Lung (tissue), 12 donors: Measurements from ENCODE around the gene TENM4. TPM values are rescaled to one million over a fixed set of nuclear protein-coding genes. Genes with fewer than 3 reads are reported as not detected.
A peak's percentile ranks its signal among the peaks of the same experiment; 100 is the strongest.

Experiments
- ATAC-seq: fragments of 200-7000 bp; cut with Tn5 transposase; one replicate; pipeline ENCODE4 v1.9.1; 2020; ENCODE audit warnings: moderate number of reproducible peaks; ENCODE audit not compliant: insufficient read depth, low FRiP score
- DNase-seq, 3 donors: peaks; one replicate each; pipeline ENCODE4 v3.0.0-alpha.2; 2013 to 2017
- H3K27ac ChIP-seq, 2 donors: one replicate each; pipeline ENCODE4 v1.5.1; 2013; ENCODE audit warnings: mild to moderate bottlenecking in 2 of 2, moderate library complexity in 2 of 2, control low read depth in 1 of 2, inconsistent platforms in 1 of 2, low read depth in 1 of 2, low read length in 1 of 2
- H3K27me3 ChIP-seq, 3 donors: one replicate each; pipeline ENCODE4 v1.5.1; 2013; ENCODE audit warnings: low read length in 2 of 3; ENCODE audit not compliant: control insufficient read depth in 3 of 3, insufficient read depth in 3 of 3
- H3K36me3 ChIP-seq, 4 donors: one replicate each; pipeline ENCODE4 v1.5.1; 2013; ENCODE audit warnings: low read length in 4 of 4, mild to moderate bottlenecking in 1 of 4, moderate library complexity in 1 of 4; ENCODE audit not compliant: control insufficient read depth in 4 of 4, insufficient read depth in 4 of 4
- H3K4me1 ChIP-seq, 5 donors: one replicate each; pipeline ENCODE4 v1.5.1; 2013; ENCODE audit warnings: low read length in 5 of 5, mild to moderate bottlenecking in 2 of 5, moderate library complexity in 1 of 5; ENCODE audit not compliant: control insufficient read depth in 5 of 5, insufficient read depth in 5 of 5
- H3K4me3 ChIP-seq: one replicate; pipeline ENCODE4 v1.5.1; 2013; ENCODE audit warnings: mild to moderate bottlenecking, control low read depth, moderate library complexity
- H3K9ac ChIP-seq, 2 donors: one replicate each; pipeline ENCODE4 v1.5.1; 2013; ENCODE audit warnings: low read length in 2 of 2, control low read depth in 1 of 2; ENCODE audit not compliant: insufficient read depth in 1 of 2
- H3K9me3 ChIP-seq, 4 donors: one replicate each; pipeline ENCODE4 v1.5.1; 2013; ENCODE audit warnings: low read length in 3 of 4, mild to moderate bottlenecking in 1 of 4, moderate library complexity in 1 of 4; ENCODE audit not compliant: control insufficient read depth in 4 of 4, insufficient read depth in 3 of 4
- WGBS, 2 donors: extraction: QIAGEN DNeasy Blood & Tissue Kit; methylation state at CpG; one replicate each; pipeline ENCODE4 v1.1.7; 2013; 5-methylcytosine and 5-hydroxymethylcytosine counted together
- polyA plus RNA-seq, 2 donors: library from polyadenylated mRNA; stranded (reverse); fragments of 200-250 nt; gene quantifications; one replicate each; pipeline ENCODE4 v1.2.1, GENCODE V29; 2013
- total RNA-seq, 2 donors: library from RNA; depleted of rRNA in 1 of 2; stranded (reverse); fragments of >200 nt in 1 of 2; gene quantifications; one replicate each; pipeline ENCODE4 v1.2.1, GENCODE V29; 2014 to 2021
- TF ChIP-seq, protein P1 (sequence below): IDR thresholded peaks from 2 replicates; pipeline ENCODE4 v1.5.1; 2012; ENCODE audit warnings: mild to moderate bottlenecking; ENCODE audit errors: control extremely low read depth, extremely low read depth
- donor health status: control.
- donor health status: control.
- donor health status: Bipolar disorder and iron deficiency.
- donor health status: healthy.
- donor health status: DM: yes; HTN: yes; CAD: no.

The TENM4 gene
- total and polyA plus RNA-seq, 4 donors: 0.28 to 16.4 (median 3.2) TPM

DNA sequence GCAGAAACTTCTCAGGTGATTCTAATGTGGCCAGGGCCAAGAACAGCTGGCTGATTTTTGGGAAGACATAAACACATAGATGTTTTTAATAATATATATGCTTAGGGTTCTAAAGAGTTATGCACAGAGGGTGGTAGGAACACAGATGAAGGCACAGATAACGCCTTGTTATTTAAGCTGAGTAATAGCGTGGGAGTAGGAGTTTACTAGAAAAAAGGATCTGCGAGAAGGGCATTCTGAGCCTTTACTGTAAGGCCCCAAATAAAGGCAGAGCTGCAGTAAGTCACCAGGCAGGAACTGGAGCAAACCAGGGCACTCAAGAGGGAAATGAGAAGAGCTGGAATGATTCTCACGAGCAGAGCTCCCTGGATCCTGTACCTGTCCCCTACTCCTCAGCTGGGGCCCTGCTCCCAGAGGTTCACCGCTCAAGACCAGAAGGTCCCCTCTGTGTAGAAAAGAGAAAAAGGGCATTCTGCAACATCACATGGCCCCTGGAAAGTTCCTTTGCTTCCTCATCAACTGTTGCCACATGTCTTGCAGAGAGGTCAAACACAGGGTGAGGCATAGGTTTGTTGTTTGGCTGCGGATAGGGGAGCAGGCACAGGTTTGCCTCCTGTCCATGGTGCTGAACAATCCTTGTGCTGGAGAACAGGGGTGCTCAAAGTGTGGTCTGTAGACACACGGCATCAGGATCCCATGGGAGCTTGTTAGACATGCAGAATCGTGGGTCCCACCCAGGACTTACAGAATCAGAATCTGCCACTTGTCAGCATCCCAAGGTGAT lies 125.7 kb downstream of the TENM4 start:
- Histone ChIP-seq H3K36me3 (no peaks in the 10 kb centered on the region), H3K9me3 (peaks cover 0 to 2% (median 0%) of the 10 kb centered on the region in 4 donors), H3K27ac (no peak overlapping the region), H3K4me3 (no peak overlapping the region), H3K9ac (no peak overlapping the region), H3K27me3 (no peaks in the 10 kb centered on the region), H3K4me1 (peaks cover 0 to 3% (median 0%) of the 10 kb centered on the region in 5 donors)
- 66 to 67% methylated on average over 8 of the region's 8 CpGs for WGBS, 2 donors
- TF ChIP-seq, protein P1, sequence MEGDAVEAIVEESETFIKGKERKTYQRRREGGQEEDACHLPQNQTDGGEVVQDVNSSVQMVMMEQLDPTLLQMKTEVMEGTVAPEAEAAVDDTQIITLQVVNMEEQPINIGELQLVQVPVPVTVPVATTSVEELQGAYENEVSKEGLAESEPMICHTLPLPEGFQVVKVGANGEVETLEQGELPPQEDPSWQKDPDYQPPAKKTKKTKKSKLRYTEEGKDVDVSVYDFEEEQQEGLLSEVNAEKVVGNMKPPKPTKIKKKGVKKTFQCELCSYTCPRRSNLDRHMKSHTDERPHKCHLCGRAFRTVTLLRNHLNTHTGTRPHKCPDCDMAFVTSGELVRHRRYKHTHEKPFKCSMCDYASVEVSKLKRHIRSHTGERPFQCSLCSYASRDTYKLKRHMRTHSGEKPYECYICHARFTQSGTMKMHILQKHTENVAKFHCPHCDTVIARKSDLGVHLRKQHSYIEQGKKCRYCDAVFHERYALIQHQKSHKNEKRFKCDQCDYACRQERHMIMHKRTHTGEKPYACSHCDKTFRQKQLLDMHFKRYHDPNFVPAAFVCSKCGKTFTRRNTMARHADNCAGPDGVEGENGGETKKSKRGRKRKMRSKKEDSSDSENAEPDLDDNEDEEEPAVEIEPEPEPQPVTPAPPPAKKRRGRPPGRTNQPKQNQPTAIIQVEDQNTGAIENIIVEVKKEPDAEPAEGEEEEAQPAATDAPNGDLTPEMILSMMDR: no peak
- ATAC-seq (no peak), DNase-seq (peak; percentile 33 to 69 (median 43))

DNA sequence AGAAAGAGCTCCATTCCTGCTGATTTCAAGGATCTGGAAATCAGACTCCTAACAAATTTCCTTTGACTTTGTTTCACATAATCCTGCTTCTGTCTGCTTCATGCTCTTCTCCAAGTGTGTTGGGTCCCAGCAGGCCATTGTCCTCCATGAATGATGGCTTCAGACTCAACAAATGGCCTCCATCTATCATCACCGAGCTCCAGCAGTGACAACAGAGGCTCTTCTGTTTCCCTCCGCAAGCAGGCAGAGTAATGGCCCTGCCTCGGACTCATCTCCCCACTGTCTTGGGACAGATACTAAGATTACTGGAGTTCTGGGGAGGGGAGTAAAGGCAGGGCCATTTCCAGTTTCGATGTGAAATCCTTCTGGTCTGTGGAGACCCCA lies 127.3 kb downstream of the TENM4 start:
- Histone ChIP-seq H3K27ac (no peak overlapping the region), H3K4me3 (no peak overlapping the region), H3K4me1 (peaks cover 0 to 5% (median 0%) of the 10 kb centered on the region in 5 donors), H3K9ac (no peak overlapping the region), H3K36me3 (no peaks in the 10 kb centered on the region), H3K9me3 (no peaks in the 10 kb centered on the region), H3K27me3 (no peaks in the 10 kb centered on the region)
- 51 to 61% methylated on average over 4 of the region's 4 CpGs for WGBS, 2 donors
- TF ChIP-seq, protein P1: no peak
- ATAC-seq (no peak), DNase-seq (no peak)

DNA sequence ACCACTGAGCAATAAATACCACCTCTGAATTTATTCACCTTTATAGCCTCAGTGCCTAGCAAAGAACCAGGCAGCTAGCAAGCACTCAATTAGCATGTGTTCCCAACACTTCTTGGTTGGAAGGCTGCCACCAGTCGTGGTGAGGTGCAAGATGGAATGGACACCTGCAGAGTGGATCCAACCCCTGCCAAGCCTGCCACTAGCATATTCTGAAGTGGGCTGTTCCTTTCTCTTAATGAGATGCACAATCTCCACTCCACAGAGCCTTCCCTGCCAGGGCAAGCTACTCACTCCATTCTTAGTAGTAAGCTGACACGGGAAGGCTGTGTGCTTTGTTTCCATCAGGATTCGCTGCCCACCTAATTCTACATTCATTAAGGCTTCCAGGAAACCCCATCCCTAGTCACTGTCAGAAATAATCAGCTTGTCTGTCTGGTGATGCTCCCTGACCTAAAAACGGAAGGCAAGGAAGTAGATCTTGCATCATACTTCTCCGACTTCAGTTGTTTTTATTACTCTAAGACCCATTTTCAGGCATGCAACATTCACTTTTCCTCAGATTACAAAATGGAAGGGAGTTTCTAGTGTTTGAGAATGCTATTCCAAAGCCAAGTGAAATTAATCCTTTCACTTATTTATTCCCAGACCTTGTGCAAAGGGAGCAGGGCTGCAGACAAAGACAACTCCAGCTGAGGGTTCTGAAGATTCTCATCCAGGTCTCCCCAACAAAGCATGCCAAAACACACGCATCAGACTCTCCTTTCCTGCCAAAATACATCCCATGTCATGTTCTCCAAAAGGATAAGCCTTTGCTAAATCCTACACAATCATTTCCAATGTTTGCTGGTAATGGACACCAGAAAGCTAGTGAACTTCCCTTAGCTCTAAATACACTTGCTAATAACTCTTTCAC lies 128.0 kb downstream of the TENM4 start:
- no peak overlapping the region for H3K4me3 ChIP-seq
- H3K27ac ChIP-seq: no peak overlapping the region
- no peak for DNase-seq
- H3K36me3 ChIP-seq: no peaks in the 10 kb centered on the region
- TF ChIP-seq, protein P1: no peak
- WGBS, 2 donors: 44 to 57% methylated on average over 6 of the region's 6 CpGs
- no peaks in the 10 kb centered on the region for H3K9me3 ChIP-seq
- H3K9ac ChIP-seq: no peak overlapping the region
- no peaks in the 10 kb centered on the region for H3K27me3 ChIP-seq
- peaks cover 0 to 5% (median 0%) of the 10 kb centered on the region in 5 donors for H3K4me1 ChIP-seq
- ATAC-seq: no peak
